Activated B cell treated with CpG ODN at 0.5 μM for 24 hours (primary cell): Measurements from ENCODE around the gene ZDHHC13. TPM values are rescaled to one million over a fixed set of nuclear protein-coding genes. Genes with fewer than 3 reads are reported as not detected.

Experiments used
- ATAC-seq: fragments of 200-7000 bp; cut with Tn5 transposase; one replicate; pipeline ENCODE4 v1.10.0; 2021; ENCODE audit warnings: low read depth, mild to moderate bottlenecking, moderate library complexity
- CTCF ChIA-PET: fragments of 350-600 bp; sonication (Branson Sonifier 250); formaldehyde crosslinking; loops from one replicate; lab custom pipeline; 2021; ENCODE audit warnings: antibody characterized with exemption; lab: Charles Lee
- POLR2A ChIA-PET: fragments of 350-600 bp; sonication (Branson Sonifier 250); formaldehyde crosslinking; loops from one replicate; lab custom pipeline; 2021; ENCODE audit warnings: antibody characterized with exemption; lab: Charles Lee
- DNase-seq: peaks from one replicate; pipeline ENCODE4 v3.0.0; 2022
- H3K27ac Mint-ChIP-seq: one replicate; pipeline ENCODE4 v1.8.0; 2020; ENCODE audit warnings: mixed read lengths
- H3K27me3 Mint-ChIP-seq: one replicate; pipeline ENCODE4 v1.8.0; 2021; ENCODE audit warnings: mixed read lengths
- H3K36me3 Mint-ChIP-seq: one replicate; pipeline ENCODE4 v1.8.0; 2021; ENCODE audit warnings: low read depth, mixed read lengths
- H3K4me1 Mint-ChIP-seq: one replicate; pipeline ENCODE4 v1.8.0; 2021; ENCODE audit warnings: mixed read lengths
- H3K4me3 Mint-ChIP-seq: one replicate; pipeline ENCODE4 v1.8.0; 2020; ENCODE audit warnings: mild to moderate bottlenecking, mixed read lengths
- H3K9me3 Mint-ChIP-seq: one replicate; pipeline ENCODE4 v1.8.0; 2020; ENCODE audit warnings: mixed read lengths
- intact Hi-C: fragments of 100-400 bp; cut with micrococcal nuclease; formaldehyde crosslinking; loops from one replicate; pipeline ENCODE4 v1.15.1; 2024
- total RNA-seq: library from RNA; stranded (reverse); gene quantifications from 2 replicates; pipeline ENCODE4 v1.2.3, GENCODE V29; 2022
- TF ChIP-seq, protein P1 (sequence below): fragments of 200-600 bp; IDR thresholded peaks from one replicate; pipeline ENCODE4 v1.8.0; 2022; ENCODE audit warnings: antibody characterized with exemption, mild to moderate bottlenecking

ZDHHC13 gene
- total RNA-seq, 1 donor from 2014 or later: 25.2 TPM

DNA sequence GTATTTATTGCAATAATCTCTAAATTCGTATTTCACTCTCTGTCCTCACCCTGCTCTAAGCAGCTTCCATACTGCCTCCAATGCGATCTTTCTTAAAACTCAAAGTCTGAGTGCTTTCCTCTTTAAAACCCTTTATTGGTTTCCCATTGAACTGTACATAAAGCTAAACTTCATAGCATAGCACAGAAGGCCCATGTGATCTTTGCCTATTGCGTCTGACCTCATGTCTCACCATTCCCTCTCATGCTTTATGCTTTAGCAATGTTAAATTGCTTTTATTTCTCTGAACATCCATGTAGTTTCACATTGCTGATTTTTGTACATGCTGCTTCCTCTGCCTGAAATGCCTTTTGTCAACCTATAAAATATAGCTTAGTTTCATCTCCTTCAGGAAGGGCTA lies 28.4 kb downstream of the ZDHHC13 start:
- no peaks in the 10 kb centered on the region for H3K4me1 Mint-ChIP-seq
- POLR2A ChIA-PET: no interaction called here
- H3K4me3 Mint-ChIP-seq: no peak overlapping the region
- intact Hi-C loops: no loop called here
- no peak overlapping the region for H3K27ac Mint-ChIP-seq
- DNase-seq (no peak), ATAC-seq (no peak)
- TF ChIP-seq, protein P1, sequence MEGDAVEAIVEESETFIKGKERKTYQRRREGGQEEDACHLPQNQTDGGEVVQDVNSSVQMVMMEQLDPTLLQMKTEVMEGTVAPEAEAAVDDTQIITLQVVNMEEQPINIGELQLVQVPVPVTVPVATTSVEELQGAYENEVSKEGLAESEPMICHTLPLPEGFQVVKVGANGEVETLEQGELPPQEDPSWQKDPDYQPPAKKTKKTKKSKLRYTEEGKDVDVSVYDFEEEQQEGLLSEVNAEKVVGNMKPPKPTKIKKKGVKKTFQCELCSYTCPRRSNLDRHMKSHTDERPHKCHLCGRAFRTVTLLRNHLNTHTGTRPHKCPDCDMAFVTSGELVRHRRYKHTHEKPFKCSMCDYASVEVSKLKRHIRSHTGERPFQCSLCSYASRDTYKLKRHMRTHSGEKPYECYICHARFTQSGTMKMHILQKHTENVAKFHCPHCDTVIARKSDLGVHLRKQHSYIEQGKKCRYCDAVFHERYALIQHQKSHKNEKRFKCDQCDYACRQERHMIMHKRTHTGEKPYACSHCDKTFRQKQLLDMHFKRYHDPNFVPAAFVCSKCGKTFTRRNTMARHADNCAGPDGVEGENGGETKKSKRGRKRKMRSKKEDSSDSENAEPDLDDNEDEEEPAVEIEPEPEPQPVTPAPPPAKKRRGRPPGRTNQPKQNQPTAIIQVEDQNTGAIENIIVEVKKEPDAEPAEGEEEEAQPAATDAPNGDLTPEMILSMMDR: no peak
- no peaks in the 10 kb centered on the region for H3K27me3 Mint-ChIP-seq
- no peaks in the 10 kb centered on the region for H3K9me3 Mint-ChIP-seq
- CTCF ChIA-PET: no interaction called here
- peaks cover 38% of the 10 kb centered on the region for H3K36me3 Mint-ChIP-seq

DNA sequence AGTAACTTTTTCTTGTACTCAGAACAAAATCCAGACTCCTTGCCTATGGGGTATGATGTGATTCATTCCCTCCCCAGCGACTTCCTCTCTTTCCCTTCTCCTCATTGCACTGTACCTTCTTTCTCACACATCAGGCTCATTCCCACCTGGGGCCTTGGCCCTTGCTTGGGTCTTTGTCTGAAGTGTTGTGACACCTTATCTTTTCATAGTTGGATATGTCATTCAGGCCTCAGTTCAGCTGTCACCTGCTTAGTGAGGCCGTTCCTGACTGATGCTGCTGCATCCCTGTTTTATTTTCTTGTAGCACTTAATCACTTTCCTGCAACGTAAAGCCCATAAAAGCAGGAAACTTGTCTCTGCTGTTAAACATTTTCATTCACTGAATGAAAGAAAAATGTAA lies 39.9 kb downstream of the ZDHHC13 start:
- no peaks in the 10 kb centered on the region for H3K4me1 Mint-ChIP-seq
- DNase-seq (no peak), ATAC-seq (no peak)
- ChIA-PET POLR2A (no interaction called here), CTCF (no interaction called here)
- H3K9me3 Mint-ChIP-seq: no peaks in the 10 kb centered on the region
- no peaks in the 10 kb centered on the region for H3K27me3 Mint-ChIP-seq
- TF ChIP-seq, protein P1: no peak
- no peak overlapping the region for H3K4me3 Mint-ChIP-seq
- intact Hi-C loops: no loop called here
- peaks cover 68% of the 10 kb centered on the region for H3K36me3 Mint-ChIP-seq
- no peak overlapping the region for H3K27ac Mint-ChIP-seq

DNA sequence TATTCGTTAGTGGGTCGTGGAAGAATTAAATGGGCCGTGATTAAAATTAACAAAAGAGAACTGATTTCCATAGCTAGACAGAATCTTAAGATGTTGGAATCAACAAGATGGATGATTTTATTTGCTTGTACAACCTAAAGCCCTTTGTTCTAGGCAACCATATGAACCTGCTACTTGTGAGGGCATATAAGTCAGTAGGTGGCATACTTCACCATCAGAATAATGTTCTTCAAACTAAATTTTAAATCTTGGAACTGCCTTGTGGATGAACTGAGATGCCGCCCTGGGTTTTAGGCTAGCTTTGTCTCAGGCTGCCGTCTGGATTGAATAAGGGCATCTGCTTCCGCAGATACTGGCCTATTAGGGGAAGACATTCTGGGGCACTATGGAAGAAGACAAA lies 43.9 kb downstream of the ZDHHC13 start:
- ChIA-PET CTCF (interaction anchor here (0.8 kb wide), 1 partner anchor 392 kb away, joined by 3 read pairs; no protein-coding TSS in a partner anchor), POLR2A (no interaction called here)
- H3K4me3 Mint-ChIP-seq: no peak overlapping the region
- H3K36me3 Mint-ChIP-seq: peaks cover 75% of the 10 kb centered on the region
- no peaks in the 10 kb centered on the region for H3K9me3 Mint-ChIP-seq
- TF ChIP-seq, protein P1: no peak
- no peak for ATAC-seq
- H3K27ac Mint-ChIP-seq: no peak overlapping the region
- H3K27me3 Mint-ChIP-seq: no peaks in the 10 kb centered on the region
- DNase-seq: no peak
- peaks cover 2% of the 10 kb centered on the region for H3K4me1 Mint-ChIP-seq
- intact Hi-C loops: loop anchor here (10.0 kb wide), 1 partner anchor 394 kb away; no protein-coding TSS in a partner anchor

DNA sequence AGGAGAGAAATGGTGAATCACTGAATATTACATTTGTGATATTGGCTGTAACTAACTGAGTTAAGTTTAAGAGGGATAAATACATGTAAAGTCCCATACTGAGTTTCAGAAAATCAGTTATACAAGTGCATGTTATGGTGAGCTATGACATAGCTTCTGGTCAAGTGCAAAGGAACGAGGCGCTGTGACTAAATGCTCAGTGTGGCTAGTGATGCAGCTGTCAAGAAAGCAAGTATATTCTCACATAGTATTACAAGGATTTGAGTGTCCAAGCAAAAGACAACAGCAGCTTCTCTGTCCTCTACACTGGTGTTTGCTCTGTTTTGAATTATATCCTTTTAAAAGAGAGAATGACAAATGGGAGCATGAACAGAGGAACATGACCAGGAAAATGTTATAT lies 44.7 kb downstream of the ZDHHC13 start:
- intact Hi-C loops: loop anchor here (10.0 kb wide), 1 partner anchor 393 kb away; no protein-coding TSS in a partner anchor
- ATAC-seq: no peak
- H3K27me3 Mint-ChIP-seq: no peaks in the 10 kb centered on the region
- H3K27ac Mint-ChIP-seq: no peak overlapping the region
- peaks cover 77% of the 10 kb centered on the region for H3K36me3 Mint-ChIP-seq
- peaks cover 2% of the 10 kb centered on the region for H3K4me1 Mint-ChIP-seq
- H3K9me3 Mint-ChIP-seq: no peaks in the 10 kb centered on the region
- DNase-seq: no peak
- H3K4me3 Mint-ChIP-seq: no peak overlapping the region
- TF ChIP-seq, protein P1: no peak
- ChIA-PET POLR2A (no interaction called here), CTCF (interaction anchor here (0.8 kb wide), 1 partner anchor 392 kb away, joined by 3 read pairs; no protein-coding TSS in a partner anchor)

DNA sequence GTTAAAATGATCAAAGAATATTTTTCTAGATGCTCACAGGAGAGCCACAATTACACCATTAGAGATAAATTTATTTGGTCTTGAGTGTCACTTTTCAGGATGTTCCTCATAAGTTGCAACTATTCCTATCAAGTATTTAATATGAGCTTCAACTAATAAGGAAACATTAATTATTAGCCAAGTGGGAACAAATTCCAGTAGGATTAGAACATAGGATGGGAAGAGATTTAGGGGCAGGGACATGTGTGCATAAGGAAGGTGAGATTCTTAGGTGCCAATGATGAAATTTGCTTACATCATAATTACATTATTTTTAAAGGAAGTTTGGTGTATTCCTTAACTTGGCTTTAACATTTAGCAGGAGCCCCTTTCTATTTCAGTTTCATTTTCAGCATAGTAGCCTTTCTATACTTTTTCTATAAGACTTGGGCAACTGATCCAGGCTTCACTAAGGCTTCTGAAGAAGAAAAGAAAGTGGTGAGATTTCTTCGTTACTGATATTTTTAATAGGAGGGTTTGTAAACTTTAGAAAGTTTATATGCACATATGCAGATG lies 46.1 kb downstream of the ZDHHC13 start:
- H3K4me3 Mint-ChIP-seq: no peak overlapping the region
- TF ChIP-seq, protein P1: no peak

More for the DNA sequence above, 46.1 kb downstream of the ZDHHC13 start:
- H3K27me3 Mint-ChIP-seq: no peaks in the 10 kb centered on the region
- intact Hi-C loops: loop anchor here (10.0 kb wide), 1 partner anchor 392 kb away; no protein-coding TSS in a partner anchor
- ChIA-PET CTCF (no interaction called here), POLR2A (no interaction called here)
- H3K27ac Mint-ChIP-seq: no peak overlapping the region
- DNase-seq: no peak
- no peak for ATAC-seq
- H3K4me1 Mint-ChIP-seq: peaks cover 2% of the 10 kb centered on the region
- H3K36me3 Mint-ChIP-seq: peaks cover 77% of the 10 kb centered on the region
- no peaks in the 10 kb centered on the region for H3K9me3 Mint-ChIP-seq
